Astrocyte (in vitro differentiated cells and primary cell): ENCODE data around the gene PLCG2. TPM values are rescaled to one million over a fixed set of nuclear protein-coding genes. Genes with fewer than 3 reads are reported as not detected.

Experiments
- DNase-seq: peaks from one replicate; pipeline ENCODE4 v3.0.0-alpha.2; 2010; ENCODE audit warnings: low read depth
- FAIRE-seq: peaks from 2 replicates; lab custom pipeline; 2011; peaks lifted over from hg19 to GRCh38; lab: Jason Lieb, UNC
- H2AFZ ChIP-seq: 2 replicates; pipeline ENCODE4 v1.6.0; 2012; ENCODE audit warnings: low read depth, low read length, inconsistent platforms
- H3K27ac ChIP-seq: 2 replicates; pipeline ENCODE4 v1.5.1; 2011; ENCODE audit warnings: low read depth, low read length, inconsistent platforms
- H3K27me3 ChIP-seq: 2 replicates; pipeline ENCODE4 v1.6.0; 2011; ENCODE audit warnings: low read length, inconsistent platforms; ENCODE audit not compliant: insufficient read depth
- H3K36me3 ChIP-seq: 2 replicates; pipeline ENCODE4 v1.5.1; 2011; ENCODE audit warnings: low read length, inconsistent platforms; ENCODE audit not compliant: insufficient read depth
- H3K4me1 ChIP-seq: 2 replicates; pipeline ENCODE4 v1.5.1; 2011; ENCODE audit warnings: low read length, inconsistent platforms; ENCODE audit not compliant: insufficient read depth
- H3K4me2 ChIP-seq: 2 replicates; pipeline ENCODE4 v1.6.0; 2012; ENCODE audit warnings: low read length, inconsistent platforms
- H3K4me3 ChIP-seq: 2 replicates; pipeline ENCODE4 v1.5.1; 2011; ENCODE audit warnings: low read depth, mild to moderate bottlenecking, low read length, inconsistent platforms; ENCODE audit not compliant: insufficient read depth
- H3K79me2 ChIP-seq: 2 replicates; pipeline ENCODE4 v1.6.0; 2012; ENCODE audit warnings: mild to moderate bottlenecking, low read length, inconsistent platforms; ENCODE audit not compliant: insufficient read depth
- H3K9ac ChIP-seq: 2 replicates; pipeline ENCODE4 v1.6.0; 2012; ENCODE audit warnings: mild to moderate bottlenecking, low read length, inconsistent platforms
- H3K9me3 ChIP-seq: 2 replicates; pipeline ENCODE4 v1.5.1; 2012; ENCODE audit warnings: low read depth, mild to moderate bottlenecking, low read length, inconsistent platforms; ENCODE audit not compliant: insufficient read depth
- H4K20me1 ChIP-seq: 2 replicates; pipeline ENCODE4 v1.6.0; 2012; ENCODE audit warnings: low read length, inconsistent platforms; ENCODE audit not compliant: insufficient read depth
- H3K27ac Mint-ChIP-seq: one replicate; pipeline ENCODE4 v1.8.0; 2021; ENCODE audit warnings: mild to moderate bottlenecking, mixed read lengths; ENCODE audit not compliant: unreplicated experiment
- H3K27me3 Mint-ChIP-seq: one replicate; pipeline ENCODE4 v1.8.0; 2021; ENCODE audit warnings: low read depth, mixed read lengths; ENCODE audit not compliant: unreplicated experiment
- H3K36me3 Mint-ChIP-seq: one replicate; pipeline ENCODE4 v1.8.0; 2021; ENCODE audit warnings: low read depth, mixed read lengths; ENCODE audit not compliant: unreplicated experiment
- H3K4me1 Mint-ChIP-seq: one replicate; pipeline ENCODE4 v1.8.0; 2021; ENCODE audit warnings: low read depth, mixed read lengths; ENCODE audit not compliant: unreplicated experiment
- H3K4me3 Mint-ChIP-seq: one replicate; pipeline ENCODE4 v1.8.0; 2021; ENCODE audit warnings: mild to moderate bottlenecking, moderate library complexity, mixed read lengths; ENCODE audit not compliant: unreplicated experiment
- H3K9me3 Mint-ChIP-seq: one replicate; pipeline ENCODE4 v1.8.0; 2021; ENCODE audit warnings: mild to moderate bottlenecking, mixed read lengths; ENCODE audit not compliant: unreplicated experiment
- EZH2 ChIP-seq: IDR thresholded peaks from 2 replicates; pipeline ENCODE4 v1.6.1; 2012; ENCODE audit warnings: mild to moderate bottlenecking, low read length, inconsistent platforms; ENCODE audit not compliant: insufficient read depth
- total RNA-seq: library from RNA; stranded (reverse); gene quantifications from 2 replicates; pipeline ENCODE4 v1.2.1, GENCODE V29; 2021
- TF ChIP-seq, protein P1 (sequence below): IDR thresholded peaks from 2 replicates; pipeline ENCODE4 v1.5.1; 2011; ENCODE audit warnings: low read depth, mild to moderate bottlenecking, inconsistent platforms, low read length, moderate library complexity; ENCODE audit not compliant: insufficient read depth

Gene PLCG2
- total RNA-seq, 1 donor from 2014 or later, result 3.1 TPM

DNA sequence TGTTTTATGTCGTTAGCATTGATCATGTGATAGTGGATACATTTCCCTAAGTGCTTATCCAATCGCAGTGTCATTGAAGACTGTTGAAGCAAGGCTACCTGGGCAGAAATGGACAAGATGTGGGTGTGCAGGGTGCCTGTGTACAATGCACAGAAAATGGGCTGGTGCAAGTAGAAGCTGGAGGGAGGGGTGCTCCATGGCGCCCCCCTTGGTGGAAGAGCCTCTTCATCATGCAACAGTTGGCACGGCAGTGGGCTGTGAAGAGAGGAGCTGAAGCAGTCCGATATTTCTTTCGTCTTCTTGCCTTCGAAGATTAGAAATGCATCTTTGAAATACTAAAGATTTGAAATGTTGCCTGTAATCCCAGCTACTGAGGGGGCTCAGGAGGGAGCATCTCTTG lies 100.5 kb downstream of the PLCG2 start:
- no peak overlapping the region for H2AFZ ChIP-seq
- no peaks in the 10 kb centered on the region for H3K36me3 ChIP-seq
- no peak overlapping the region for H3K27ac ChIP-seq
- no peak overlapping the region for H3K4me3 ChIP-seq
- H3K4me2 ChIP-seq, result no peak overlapping the region
- Mint-ChIP-seq H3K4me3 (no peak overlapping the region), H3K27me3 (peaks cover 22% of the 10 kb centered on the region), H3K9me3 (no peaks in the 10 kb centered on the region), H3K27ac (no peak overlapping the region), H3K36me3 (no peaks in the 10 kb centered on the region), H3K4me1 (no peaks in the 10 kb centered on the region)
- no peak for DNase-seq
- no peaks in the 10 kb centered on the region for H3K79me2 ChIP-seq
- no peaks in the 10 kb centered on the region for H4K20me1 ChIP-seq
- H3K27me3 ChIP-seq, result peaks cover 13% of the 10 kb centered on the region
- H3K9ac ChIP-seq, result no peak overlapping the region
- TF ChIP-seq, protein P1, sequence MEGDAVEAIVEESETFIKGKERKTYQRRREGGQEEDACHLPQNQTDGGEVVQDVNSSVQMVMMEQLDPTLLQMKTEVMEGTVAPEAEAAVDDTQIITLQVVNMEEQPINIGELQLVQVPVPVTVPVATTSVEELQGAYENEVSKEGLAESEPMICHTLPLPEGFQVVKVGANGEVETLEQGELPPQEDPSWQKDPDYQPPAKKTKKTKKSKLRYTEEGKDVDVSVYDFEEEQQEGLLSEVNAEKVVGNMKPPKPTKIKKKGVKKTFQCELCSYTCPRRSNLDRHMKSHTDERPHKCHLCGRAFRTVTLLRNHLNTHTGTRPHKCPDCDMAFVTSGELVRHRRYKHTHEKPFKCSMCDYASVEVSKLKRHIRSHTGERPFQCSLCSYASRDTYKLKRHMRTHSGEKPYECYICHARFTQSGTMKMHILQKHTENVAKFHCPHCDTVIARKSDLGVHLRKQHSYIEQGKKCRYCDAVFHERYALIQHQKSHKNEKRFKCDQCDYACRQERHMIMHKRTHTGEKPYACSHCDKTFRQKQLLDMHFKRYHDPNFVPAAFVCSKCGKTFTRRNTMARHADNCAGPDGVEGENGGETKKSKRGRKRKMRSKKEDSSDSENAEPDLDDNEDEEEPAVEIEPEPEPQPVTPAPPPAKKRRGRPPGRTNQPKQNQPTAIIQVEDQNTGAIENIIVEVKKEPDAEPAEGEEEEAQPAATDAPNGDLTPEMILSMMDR, result no peak
- no peak for TF ChIP-seq EZH2
- no peak for FAIRE-seq
- H3K9me3 ChIP-seq, result no peaks in the 10 kb centered on the region
- H3K4me1 ChIP-seq, result no peaks in the 10 kb centered on the region

DNA sequence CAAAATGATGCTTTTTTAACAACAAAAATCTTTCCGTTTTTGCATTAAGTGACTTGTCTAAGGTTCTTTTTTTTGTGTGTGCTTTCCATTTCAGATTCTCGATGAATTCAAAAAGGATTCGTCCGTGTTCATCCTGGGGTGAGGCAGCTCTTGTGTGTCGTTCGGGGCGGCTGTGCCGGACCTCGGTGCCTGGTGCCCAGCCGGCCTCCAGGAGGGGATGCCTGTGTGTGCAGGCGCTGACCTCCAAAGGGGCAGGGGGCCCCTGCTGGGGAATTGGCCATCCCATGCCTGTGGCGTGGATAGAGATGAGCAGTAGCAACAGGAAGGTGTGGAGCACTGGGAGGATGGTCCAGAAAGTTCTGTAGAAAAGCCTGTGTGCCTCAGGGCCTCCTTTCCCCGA lies 101.7 kb downstream of the PLCG2 start:
- Histone ChIP-seq H3K4me2 (no peak overlapping the region), H3K27ac (no peak overlapping the region), H3K4me3 (no peak overlapping the region), H3K79me2 (no peaks in the 10 kb centered on the region), H3K27me3 (peaks cover 13% of the 10 kb centered on the region), H3K9me3 (no peaks in the 10 kb centered on the region), H3K4me1 (no peaks in the 10 kb centered on the region), H3K9ac (no peak overlapping the region), H4K20me1 (no peaks in the 10 kb centered on the region), H2AFZ (no peak overlapping the region), H3K36me3 (no peaks in the 10 kb centered on the region)
- no peaks in the 10 kb centered on the region for H3K4me1 Mint-ChIP-seq
- no peaks in the 10 kb centered on the region for H3K36me3 Mint-ChIP-seq
- TF ChIP-seq, protein P1, result no peak
- no peak for TF ChIP-seq EZH2
- no peak overlapping the region for H3K27ac Mint-ChIP-seq
- H3K4me3 Mint-ChIP-seq, result no peak overlapping the region
- DNase-seq (no peak), FAIRE-seq (no peak)
- H3K27me3 Mint-ChIP-seq, result peaks cover 22% of the 10 kb centered on the region
- no peaks in the 10 kb centered on the region for H3K9me3 Mint-ChIP-seq

DNA sequence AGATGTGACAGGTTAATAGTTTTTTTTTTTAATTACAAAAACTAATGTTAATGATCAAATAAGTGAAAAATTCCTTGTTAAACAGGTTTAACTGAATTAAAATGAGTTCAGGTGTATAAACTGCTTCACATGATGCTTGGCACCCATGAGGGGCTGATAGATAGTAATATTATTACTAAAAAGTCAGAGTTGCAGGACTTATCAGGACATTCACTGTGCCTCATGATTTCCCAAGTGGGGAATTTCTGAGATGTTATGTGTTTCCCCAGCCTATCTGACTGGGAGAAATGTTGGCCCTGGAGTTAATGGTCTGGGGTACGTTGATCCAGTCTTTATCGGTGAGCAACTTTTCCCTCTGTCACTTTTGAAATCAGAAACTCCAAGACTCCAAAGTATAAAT lies 102.1 kb downstream of the PLCG2 start:
- TF ChIP-seq EZH2, result no peak
- TF ChIP-seq, protein P1, result no peak
- no peaks in the 10 kb centered on the region for H3K9me3 Mint-ChIP-seq
- no peaks in the 10 kb centered on the region for H4K20me1 ChIP-seq

More for the DNA sequence above, 102.1 kb downstream of the PLCG2 start:
- Histone ChIP-seq H3K27ac (no peak overlapping the region), H2AFZ (no peak overlapping the region), H3K4me1 (no peaks in the 10 kb centered on the region), H3K36me3 (no peaks in the 10 kb centered on the region), H3K9me3 (no peaks in the 10 kb centered on the region), H3K79me2 (no peaks in the 10 kb centered on the region), H3K4me2 (no peak overlapping the region), H3K27me3 (peaks cover 13% of the 10 kb centered on the region), H3K4me3 (no peak overlapping the region), H3K9ac (no peak overlapping the region)
- Mint-ChIP-seq H3K36me3 (no peaks in the 10 kb centered on the region), H3K4me3 (no peak overlapping the region), H3K27ac (no peak overlapping the region), H3K4me1 (no peaks in the 10 kb centered on the region), H3K27me3 (peaks cover 24% of the 10 kb centered on the region)
- no peak for FAIRE-seq
- DNase-seq, result no peak
